ENCODE measurements around the gene RNU7-1.

DNA sequence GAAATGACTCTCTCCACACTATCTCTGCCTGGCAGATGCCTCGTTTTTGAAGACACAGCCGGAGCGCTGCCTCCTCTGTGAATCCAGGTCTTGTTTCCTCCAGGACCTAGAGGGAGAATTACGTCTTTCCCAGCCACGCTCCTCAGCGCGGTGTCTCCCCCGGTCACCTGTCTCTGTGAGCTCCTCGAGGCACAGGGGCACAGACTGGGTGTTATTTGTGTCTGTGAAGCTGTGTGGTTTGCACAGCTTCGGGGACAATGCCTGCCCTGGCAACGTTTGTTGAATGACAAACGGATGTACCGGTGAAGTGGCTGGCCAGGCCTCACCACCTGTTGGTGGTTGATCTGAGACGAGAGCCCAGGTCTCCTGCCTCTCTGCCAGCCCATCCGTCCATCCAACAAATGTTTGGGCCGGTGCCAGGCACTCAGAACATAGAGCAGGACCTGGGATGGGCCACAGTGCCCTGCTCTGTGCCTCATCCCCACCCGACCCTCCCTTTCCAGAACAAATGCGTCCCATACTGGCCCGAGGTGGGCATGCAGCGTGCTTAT, 13.6 kb downstream of the RNU7-1 start:
- TF ChIP-seq, protein P1, sequence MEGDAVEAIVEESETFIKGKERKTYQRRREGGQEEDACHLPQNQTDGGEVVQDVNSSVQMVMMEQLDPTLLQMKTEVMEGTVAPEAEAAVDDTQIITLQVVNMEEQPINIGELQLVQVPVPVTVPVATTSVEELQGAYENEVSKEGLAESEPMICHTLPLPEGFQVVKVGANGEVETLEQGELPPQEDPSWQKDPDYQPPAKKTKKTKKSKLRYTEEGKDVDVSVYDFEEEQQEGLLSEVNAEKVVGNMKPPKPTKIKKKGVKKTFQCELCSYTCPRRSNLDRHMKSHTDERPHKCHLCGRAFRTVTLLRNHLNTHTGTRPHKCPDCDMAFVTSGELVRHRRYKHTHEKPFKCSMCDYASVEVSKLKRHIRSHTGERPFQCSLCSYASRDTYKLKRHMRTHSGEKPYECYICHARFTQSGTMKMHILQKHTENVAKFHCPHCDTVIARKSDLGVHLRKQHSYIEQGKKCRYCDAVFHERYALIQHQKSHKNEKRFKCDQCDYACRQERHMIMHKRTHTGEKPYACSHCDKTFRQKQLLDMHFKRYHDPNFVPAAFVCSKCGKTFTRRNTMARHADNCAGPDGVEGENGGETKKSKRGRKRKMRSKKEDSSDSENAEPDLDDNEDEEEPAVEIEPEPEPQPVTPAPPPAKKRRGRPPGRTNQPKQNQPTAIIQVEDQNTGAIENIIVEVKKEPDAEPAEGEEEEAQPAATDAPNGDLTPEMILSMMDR (IDR thresholded peaks at IDR 0.05; ENCODE audit: insufficient read depth, low read length, poor library complexity, severe bottlenecking), result no peak
- no peak for TF ChIP-seq EZH2phosphoT487 (conservative IDR thresholded peaks at IDR 0.05; ENCODE audit: low read length)
